ENCODE measurements around the gene EVL.

EVL gene

DNA sequence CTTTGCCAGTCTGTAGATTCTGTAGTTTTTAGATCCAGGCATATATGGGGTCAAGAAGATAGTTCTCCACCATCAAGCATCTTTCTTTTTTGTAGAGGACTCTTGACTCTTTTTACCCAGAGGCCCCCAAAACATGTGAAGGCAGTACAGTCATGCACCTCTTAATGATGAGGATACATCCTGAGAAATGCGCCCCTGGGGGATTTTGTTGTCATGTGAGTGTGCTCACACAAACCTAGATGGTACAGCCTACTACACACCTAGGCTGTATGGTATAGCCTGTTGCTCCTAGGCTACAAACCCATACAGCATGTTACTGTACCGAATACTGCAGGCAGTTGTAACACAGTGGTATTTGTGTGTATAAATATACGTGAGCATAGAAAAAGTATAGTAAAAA, 23.0 kb downstream of the EVL start:
- DNase-seq: no peak

DNA sequence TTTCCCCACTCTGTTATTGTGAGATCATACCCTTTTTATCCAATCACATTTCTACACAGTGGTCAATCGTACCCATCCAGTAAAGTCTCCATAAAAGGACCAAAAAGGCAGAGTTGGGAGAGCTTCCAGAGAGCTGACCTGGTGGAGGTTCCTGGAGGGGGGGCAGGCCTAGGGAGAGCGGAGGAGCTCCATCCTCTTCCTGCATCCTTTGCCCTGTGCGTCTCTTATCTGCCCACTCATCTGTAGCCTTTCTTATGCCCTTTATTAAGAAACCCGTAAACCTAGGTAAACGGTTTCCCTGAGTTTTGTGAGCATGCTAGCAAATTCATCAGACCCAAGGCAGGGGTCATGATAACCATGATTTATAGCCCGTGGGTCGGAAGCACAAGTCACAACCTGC, 26.2 kb downstream of the EVL start:
- no peak for DNase-seq

DNA sequence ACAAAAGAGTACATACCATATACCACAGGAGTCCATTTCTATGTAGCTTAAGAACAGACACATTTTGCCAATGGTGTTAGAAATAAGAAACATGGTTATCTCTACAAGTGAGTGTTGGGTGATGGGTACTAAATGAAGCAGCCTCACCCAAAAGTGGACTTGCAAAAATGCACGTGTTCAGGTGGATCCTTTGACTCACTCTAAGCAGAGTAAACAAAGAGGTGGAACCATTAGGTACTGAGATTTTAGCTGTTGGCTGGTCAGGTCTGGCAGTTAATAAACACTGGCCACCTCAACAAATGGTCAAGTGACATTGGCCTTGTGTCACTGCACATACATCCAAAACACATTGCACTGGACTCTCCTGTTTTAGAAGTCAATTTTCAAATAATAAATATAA, 27.6 kb downstream of the EVL start:
- no peak for DNase-seq

DNA sequence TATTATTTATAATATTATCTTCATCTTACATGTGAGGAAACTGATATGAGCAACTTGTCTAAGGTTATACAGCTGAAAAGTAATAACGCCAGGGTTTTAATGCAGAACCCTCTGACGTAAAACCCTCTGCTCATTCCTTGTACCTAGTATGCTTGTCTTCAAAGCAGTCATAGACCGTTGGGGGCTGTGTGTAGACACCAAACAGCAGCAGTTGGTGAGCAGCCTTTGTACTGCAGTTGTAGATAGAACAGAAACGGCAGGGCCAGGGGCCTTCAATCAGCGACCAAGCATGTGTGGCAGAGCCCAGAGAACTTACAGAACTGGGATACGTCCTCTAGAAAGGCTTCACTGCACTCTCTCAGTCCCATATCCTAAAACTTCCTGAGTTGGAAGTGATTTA, 28.1 kb downstream of the EVL start:
- DNase-seq: no peak

DNA sequence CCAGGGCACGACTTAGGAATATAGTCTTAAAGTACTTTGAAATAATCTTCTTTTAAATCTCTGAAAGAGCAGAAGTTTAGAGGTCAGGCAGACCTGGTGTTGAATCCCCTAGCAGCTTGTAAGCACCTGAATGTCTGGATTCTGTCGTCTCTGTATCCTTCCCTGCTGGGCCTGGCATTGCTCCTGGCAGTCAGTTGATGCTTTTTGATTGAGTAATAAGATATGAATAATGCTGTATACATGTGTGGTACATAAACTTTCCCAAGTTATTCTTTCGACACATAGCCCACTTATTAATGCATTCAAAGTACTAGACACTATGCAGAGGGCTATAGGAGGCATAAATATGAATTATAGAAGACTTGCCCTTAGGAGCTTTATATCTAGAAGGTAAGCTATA, 31.4 kb downstream of the EVL start:
- no peak for DNase-seq

DNA sequence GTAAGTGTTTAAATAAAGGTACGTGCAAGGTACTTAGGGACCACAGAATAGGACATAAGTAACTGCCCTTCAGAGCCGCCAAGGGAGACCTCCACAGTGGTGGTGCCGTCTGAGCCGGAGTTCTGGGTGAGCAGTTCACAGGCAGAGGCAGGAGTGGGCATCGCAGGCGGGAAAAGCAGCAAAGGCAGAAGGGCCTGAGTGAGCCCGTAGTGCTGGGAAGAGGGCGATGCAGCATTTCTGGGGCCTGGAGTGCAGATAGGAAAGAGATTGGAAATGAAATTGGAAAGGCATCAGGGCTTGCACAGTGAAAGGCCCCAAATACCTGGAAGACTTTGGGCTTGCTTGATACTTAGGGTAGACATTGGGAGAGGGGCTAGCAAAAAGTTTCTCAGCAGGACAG, 32.9 kb downstream of the EVL start:
- no peak for DNase-seq

DNA sequence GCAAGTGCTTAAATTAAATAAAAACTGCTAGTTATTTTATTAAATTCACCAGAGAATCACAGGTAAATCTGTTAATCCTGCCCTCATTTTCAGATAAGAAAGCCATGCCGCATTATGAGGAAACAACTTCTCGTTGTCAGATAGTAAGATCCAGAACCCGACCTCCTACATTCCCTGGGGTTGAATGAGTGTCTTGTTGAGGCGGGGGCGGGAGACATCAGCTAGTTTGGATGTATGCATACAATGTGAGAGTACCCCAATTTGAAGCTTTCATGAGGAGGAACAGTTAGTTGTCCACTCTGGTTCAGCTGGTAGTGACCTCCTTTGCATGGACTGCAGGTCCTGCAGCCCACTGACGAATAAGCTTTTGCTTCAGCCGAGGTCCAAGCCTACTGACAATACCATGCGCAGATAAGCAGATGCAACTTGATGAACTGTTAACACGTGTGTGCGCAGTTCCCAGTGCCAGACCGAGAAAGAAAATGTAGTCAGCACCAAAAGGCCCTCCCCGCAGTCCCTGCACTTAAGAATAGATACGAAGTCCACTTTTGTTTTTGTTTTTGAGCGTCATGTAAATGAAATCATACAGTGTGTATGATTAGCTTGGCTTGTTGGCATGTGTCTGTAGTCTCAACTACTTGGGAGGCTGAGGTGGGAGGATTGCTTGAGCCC, 34.9 kb downstream of the EVL start:
- DNase-seq: no peak

DNA sequence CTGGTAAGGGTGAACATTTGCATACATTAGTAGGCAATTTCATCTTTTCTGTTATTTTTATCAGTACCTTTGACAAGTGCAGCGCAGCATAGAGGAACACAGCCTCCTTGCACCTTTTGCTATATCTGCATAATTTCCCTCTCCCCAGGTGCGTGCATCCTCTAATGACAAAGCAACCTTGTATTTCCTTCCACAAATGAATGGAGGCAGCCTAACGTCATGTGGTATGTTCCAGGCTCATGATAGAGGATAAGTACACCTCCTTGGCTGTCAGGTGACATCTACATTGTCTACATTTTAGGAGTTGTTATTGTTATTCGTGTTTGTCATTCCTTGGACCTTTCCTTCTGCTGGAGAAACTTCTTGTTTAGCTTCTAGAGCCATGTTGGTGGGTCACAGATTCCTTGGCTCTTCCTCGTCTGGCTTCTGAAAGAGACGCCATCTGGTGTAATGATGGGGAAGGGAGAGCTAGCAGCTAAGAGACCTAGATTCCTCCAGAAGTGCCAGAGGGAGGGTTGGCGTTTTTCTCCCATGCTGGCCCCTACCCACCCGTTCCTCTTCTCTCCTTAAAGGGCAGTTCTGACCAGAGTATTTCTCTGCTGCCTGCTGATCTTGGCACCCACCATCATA, 37.0 kb downstream of the EVL start:
- no peak for DNase-seq

DNA sequence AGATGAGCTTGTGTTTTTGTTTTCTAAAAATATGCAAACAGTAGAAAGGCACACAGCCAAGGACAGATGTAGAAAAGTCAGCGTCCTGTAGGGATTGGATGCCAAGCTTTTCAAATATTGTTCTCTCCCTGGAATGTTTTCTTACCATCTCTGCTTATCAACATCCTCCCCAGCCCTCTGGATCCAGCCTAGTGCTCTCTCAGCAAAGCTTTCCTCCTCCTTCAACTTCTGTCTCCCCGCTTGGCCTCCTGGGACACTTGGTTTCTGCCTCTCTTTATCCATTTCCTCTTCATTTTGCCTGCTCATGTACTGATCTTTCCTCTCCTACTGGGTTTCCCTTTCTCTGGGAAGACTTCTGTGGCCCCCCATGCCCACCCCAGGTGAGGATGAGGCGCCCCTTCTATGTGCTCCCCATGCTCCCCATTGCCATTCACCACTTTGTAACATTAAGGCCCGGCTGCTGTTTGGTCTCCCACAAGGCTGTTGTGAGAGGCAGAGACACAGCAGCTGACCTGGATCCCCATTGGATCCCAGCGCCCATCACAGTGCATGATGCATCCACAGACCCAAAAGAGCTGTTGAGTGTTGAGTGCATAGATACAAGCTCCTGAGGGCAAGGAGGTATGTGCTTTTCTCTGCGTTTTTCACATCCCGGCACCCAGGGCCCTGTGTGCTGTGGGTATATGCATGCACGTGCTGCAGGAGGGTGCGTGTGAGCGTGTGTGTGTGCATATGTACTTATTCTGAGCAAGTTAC, 38.2 kb downstream of the EVL start:
- DNase-seq: no peak

DNA sequence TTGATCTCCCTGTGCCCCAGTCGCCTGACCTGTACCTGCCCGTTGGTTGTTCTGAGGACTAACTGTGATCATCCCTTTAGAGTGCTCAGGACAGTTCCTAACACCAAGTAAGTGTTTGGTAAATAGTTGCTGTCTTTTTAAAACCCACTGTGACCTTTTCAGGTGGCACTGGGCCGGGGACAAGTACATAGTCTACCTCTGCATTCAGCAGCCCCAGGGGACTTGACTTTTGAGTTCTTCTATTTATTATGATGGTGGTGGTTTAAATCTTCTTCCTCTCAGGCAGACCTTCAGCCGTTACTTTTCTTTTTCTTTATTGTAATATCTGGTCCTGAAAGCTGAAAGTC, 38.8 kb downstream of the EVL start:
- DNase-seq: no peak

DNA sequence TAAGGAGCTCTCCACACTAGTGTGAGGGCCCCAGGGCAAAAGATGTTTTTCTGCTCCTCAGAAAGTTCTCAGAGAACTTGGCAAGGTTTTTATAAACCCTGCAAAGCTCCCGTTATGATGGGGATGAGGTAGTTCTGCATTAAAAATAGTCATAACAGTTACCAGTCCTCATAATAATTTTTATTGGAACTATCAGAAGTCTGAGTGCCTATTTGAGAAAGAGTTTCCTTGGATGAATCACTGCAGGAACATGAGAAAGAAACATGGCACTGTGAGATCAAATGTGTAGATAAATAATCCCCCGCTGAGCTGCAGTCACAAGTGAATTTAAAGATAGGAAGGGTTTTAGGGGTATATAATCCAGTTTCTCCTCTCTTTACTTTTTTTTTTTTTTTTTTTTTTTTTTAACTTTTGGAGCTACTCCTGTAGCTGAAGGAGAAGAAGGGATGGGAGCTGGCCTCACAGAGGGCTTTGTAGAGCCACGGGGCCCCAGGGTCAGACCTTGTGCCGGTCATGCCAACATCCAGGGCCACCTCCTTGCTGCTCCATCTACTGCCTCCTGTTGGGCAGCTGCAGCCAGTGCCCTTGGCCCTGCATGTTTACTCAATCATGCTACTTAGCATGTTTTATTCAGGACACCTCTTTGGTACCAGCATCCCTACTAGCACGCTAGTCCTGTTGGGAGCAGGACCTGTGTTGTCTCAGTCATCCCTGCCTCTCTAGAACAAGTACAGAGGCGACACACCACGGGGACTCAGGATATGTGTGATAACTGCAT, 39.5 kb downstream of the EVL start:
- no peak for DNase-seq

DNA sequence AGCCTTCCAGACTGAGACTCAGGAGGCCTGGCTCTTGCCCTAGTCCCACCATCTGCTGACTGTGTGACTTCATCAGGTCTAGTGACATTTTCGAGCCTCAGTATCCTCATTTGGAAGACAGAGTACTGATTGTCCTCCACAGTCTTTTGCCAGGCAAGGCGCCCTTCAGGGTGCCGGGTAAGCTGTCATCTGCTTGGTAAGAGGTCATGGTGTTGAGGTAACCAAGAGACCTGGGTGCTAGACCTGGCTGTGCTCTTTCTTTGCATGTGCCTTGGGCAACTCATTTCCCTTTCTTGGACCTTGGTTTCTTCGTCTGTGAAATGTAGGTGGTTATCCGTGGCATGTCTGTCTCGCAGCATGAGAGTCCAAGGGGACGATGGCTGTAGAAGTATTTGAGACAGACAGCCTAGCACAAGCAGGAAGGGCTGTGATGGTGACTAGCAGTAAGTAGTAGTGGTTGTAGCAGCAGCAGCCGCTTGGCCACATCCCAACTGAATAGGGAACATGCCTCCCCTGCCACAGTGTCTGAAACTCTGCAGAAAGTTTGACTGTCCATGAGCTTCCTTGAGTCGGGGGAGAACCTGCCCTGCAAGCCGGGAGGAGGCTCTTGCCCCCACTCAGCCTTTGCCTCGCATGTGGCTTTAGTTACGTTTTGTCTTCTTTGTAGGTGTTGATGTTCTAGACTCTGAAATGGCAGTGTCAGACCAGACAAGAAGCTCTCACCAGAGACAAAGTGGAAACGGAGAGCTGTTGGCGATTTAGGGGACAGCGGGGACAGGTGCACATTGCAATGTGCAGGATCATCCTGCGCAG, 40.3 kb downstream of the EVL start:
- no peak for DNase-seq

DNA sequence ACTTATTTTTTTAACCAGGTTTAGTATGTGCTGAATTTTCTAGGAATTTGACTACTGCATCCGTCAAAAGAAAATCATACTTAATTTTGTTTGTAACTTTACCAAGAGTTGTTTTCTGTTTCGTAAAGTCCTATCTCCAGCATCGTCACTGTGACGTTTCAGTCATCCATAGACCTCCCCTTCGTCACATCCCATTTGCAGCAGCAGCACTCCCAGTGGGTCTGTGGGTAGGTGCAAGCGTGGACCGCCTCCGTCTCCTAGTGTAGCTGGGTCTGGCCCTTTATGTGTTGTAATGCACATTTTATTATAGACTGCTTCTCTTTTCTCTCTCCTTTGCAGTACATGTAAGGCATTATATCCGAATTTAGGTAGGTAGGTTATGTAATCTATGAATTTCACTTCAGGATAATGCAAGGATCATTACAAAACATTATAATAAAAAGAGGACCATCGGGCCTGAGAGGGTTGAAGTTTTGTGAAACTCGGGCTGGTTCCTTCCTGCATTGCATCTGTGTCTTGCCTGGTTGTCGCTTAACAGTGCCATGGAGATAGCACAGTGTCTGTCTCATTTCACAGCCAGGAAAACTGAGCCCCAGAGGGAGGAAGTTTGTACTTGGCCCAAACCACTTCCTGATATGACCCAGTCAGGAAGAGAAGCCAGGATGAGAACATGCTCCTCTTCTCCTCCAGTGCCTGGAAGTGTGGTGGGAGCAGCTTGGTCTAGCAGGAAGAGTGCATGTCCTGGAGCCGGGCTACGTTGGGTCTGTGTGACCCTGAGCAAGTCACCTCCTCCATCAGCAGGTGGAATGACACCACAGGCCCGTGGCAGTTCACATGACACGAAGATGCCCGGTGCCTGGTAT, 41.3 kb downstream of the EVL start:
- DNase-seq: no peak

DNA sequence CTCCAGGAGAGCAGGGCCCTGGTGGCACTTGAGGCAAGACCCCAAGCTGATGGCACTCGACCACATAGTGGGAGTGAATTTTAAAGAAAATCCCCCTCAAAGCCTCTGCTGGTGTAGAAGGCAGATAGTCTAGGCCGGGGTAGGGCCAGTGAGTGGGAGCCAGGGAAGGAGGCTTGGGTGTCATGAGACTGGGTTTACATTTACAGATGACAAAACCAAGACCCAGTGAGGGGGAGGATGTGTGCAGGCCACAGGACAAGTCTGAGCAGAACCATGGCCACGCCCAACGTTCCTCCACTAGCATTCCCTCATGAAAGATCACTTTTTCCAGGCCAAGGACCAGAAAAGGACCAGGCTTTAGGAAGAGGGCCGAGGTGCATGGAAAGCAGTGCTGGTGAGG, 42.0 kb downstream of the EVL start:
- DNase-seq: no peak

DNA sequence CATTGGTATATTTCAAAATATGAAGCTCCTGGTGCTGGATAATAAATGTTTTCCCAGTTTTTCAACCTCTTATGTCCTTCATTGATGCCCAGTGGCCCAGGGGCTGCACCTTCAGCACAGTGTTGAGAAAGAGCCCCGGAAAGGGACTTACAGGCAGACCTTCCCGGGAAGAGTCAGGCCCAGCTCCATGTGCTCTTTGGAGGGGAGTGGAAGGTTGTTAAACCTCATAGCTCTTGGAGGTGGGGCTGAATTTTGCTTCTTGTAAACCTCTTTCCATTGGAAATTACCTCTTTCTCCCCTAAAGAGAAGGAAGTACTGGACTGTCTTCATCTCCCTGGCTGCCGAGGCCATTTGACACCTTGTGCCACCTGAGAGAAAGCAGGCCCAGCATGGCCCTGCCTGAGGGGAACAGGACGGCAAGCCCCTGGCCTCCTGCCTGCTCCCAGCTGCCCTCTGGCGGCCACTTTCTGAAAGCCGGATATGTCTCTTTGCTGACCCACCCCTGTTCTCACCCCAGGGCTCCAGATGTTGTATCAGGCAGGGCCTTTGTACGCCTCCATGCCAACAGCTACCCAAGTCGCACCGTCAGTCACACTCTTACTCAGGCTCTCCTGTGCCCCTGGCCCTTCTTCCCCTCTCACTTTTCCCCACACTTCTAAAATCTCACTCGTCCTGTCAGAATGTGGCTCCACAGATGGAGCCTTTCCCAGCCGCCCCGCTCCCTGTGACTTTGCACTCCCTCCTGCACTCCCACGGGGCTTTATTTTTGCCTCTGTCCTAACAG, 43.0 kb downstream of the EVL start:
- peak; percentile 61 for DNase-seq

DNA sequence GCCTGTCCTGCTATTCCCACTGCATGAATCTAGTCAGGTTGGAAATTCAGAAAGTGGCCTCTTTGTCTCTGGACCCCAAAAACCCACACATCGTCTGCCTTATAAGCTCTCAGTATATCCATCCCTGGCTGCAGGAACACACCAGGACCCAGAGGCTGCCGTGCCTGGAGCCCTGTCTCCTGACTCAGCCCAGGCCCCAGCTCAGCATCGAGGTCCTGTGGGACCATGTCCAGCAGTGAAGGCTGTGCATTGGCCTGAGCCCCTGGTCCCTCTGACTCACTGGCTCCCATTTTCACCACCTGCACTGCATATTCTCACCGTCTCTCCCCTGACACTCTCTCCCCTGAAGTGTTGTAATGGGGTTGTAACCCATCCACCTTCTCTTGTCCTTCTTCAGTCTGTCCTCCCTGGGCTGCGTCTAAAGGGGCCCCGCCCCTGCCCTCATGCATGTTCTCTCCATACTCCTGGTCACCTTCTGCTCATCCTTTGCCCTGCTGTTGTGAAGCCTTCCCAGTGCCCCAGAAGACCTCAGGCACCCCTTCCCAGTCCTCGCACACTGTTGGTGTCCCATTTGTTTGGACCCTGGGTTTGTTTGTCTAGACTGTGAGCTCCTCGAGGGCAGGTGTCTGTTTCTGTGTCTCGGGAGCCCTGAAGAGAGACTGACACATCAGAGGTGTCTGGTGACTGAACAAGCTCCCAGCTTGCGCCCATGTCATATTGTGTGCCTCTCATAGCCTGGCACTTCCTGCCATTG, 43.8 kb downstream of the EVL start:
- no peak for DNase-seq

DNA sequence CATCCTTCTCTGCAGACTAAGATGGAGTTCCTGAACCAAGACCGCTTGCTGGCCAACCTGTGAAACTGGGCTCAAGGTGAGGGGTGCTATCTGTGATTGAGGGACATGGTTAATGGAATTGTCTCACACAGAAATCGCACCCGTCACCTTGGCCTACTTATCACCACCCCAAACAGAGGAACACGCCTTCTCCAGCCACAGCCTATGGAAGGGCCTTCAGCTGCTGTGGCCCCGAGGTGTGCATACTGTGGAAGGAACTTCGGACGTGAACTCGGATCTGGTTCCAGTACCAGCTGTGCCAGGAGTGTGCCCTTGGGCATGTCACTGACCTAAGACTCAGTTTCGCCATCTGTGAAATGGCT, 44.4 kb downstream of the EVL start:
- no peak for DNase-seq

DNA sequence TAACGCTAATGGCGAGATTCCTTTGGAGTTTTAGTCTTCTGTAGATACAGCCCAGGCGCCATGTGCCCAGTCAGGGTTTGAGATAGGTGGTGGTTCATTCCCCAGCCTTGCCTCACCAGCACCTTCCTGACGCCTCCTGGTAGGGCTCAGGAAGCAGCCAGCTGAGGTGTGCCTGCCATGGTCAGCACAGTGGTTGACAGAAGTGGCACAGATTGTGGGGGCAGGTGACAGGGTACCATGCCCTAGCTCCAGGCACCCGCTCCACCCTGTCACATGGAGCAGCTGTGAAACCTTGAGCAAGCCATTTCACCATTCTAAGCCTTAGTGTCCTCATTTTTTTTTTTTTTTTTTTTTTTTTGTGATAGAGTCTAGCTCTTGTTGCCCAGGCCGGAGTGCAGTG, 45.6 kb downstream of the EVL start:
- no peak for DNase-seq

DNA sequence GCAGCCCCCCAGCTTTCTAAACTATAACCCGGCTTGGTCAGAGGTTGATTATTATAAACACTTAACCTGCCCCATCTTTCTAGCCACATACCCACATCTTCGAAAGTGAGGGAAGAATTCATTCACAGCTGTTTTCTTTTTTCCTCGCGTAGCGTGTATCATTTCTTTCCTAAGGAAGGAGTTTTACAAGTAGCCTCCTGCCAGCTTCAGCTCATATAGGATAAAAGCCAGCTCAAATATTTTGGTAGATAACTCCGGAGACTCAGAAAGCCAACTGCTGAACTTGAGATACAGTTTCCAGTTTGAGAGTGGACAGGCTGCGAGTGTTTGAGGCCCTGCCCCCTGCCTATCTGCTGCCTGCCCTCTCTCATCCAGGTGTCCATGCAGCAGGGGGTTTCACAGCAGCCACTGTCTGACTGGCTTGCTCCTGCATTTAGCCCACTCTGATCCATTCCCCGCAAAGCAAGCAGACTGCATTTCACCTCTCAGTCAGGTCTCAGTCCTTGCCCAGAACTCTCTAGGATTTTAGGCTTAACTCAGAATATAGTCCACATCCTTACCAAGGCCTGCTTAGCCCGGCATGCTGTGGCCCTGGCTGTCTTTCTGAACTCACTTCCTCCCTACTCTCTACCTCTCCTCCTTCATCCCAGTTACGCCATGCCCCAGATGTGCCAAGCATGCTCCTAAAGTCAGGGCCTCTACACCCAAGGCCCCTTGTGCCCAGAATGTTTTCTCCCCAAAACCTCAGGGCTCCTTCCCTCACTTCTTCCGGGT, 46.9 kb downstream of the EVL start:
- no peak for DNase-seq
